ENCODE measurements around the gene UBE2H. TPM values are rescaled to one million over a fixed set of nuclear protein-coding genes. Genes with fewer than 3 reads are reported as not detected.

UBE2H gene
- total RNA-seq, 2 experiments from 2014 or later: 52.1 to 52.5 TPM

- ChIA-PET POLR2A (interaction anchor here (0.8 to 1.3 kb wide), 5 partner anchors 17 to 337 kb away, joined by 3 to 5 read pairs (median 3); partner anchors contain the start of gene NRF1), CTCF (no interaction called here)
- no peak for DNase-seq
- Mint-ChIP-seq H3K4me3 (no peak overlapping the region), H3K36me3 (ENCODE audit: low read depth) (peaks cover 33% of the 10 kb centered on the region), H3K4me1 (ENCODE audit: low read depth) (peaks cover 33% of the 10 kb centered on the region), H3K27ac (no peak overlapping the region), H3K27me3 (no peaks in the 10 kb centered on the region), H3K9me3 (no peaks in the 10 kb centered on the region)
- Histone ChIP-seq H3K27me3 (ENCODE audit: control insufficient read depth in 1 of 2, insufficient read depth in 2 of 2, low read length in 2 of 2) (no peaks in the 10 kb centered on the region), H3K9me3 (ENCODE audit: control insufficient read depth in 1 of 2, insufficient read depth in 1 of 2, low read length in 2 of 2) (no peaks in the 10 kb centered on the region), H3K4me3 (ENCODE audit: low read length) (no peak overlapping the region), H3K4me1 (ENCODE audit: insufficient read depth, low read length) (peaks cover 38% of the 10 kb centered on the region), H3K36me3 (ENCODE audit: insufficient read depth, low read length) (peaks cover 3% of the 10 kb centered on the region), H3K27ac (ENCODE audit: low read depth in 1 of 2, low read length in 2 of 2) (no peak overlapping the region)
- TF ChIP-seq CTCF (IDR thresholded peaks at IDR 0.05): no peak
- intact Hi-C loops (cut with DNase I, micrococcal nuclease): loop anchor here in 1 of 2 experiments (2.0 to 5.0 kb wide), 4 partner anchors 124 to 494 kb away; partner anchors contain the start of genes CEP41, KLHDC10, SSMEM1 and TMEM209
- ATAC-seq (ENCODE audit: poor library complexity): no peak
These were observed 4.4 kb downstream of the UBE2H start for GRCh38 chr7:129948338-129948737.

- no peak for ATAC-seq (ENCODE audit: poor library complexity)
- ChIA-PET POLR2A (no interaction called here), CTCF (no interaction called here)
- no peak for TF ChIP-seq CTCF (IDR thresholded peaks at IDR 0.05)
- H3K27ac ChIP-seq (ENCODE audit: low read depth in 1 of 2, low read length in 2 of 2): no peak overlapping the region
- H3K27me3 Mint-ChIP-seq: no peaks in the 10 kb centered on the region
- no peaks in the 10 kb centered on the region for H3K9me3 Mint-ChIP-seq
- H3K36me3 Mint-ChIP-seq (ENCODE audit: low read depth): peaks cover 29% of the 10 kb centered on the region
- peaks cover 3% of the 10 kb centered on the region for H3K36me3 ChIP-seq (ENCODE audit: insufficient read depth, low read length)
- H3K4me3 ChIP-seq (ENCODE audit: low read length): no peak overlapping the region
- H3K4me1 ChIP-seq (ENCODE audit: insufficient read depth, low read length): peaks cover 33% of the 10 kb centered on the region
- H3K4me3 Mint-ChIP-seq: peak overlapping the region; percentile 31
- no peaks in the 10 kb centered on the region for H3K9me3 ChIP-seq (ENCODE audit: control insufficient read depth in 1 of 2, insufficient read depth in 1 of 2, low read length in 2 of 2)
- peaks cover 28% of the 10 kb centered on the region for H3K4me1 Mint-ChIP-seq (ENCODE audit: low read depth)
- no peaks in the 10 kb centered on the region for H3K27me3 ChIP-seq (ENCODE audit: control insufficient read depth in 1 of 2, insufficient read depth in 2 of 2, low read length in 2 of 2)
- intact Hi-C loops (cut with DNase I, micrococcal nuclease): loop anchor here in 1 of 2 experiments (2.0 to 5.0 kb wide), 4 partner anchors 123 to 495 kb away; partner anchors contain the start of genes CEP41, KLHDC10, SSMEM1 and TMEM209
- DNase-seq: no peak
- peak overlapping the region; percentile 32 for H3K27ac Mint-ChIP-seq
These were observed 5.1 kb downstream of the UBE2H start for GRCh38 chr7:129947701-129948100.

GRCh38 chr7:129947049-129947448 is 5.7 kb downstream of the UBE2H start:
- ChIA-PET POLR2A (interaction anchor here (0.7 kb wide), 1 partner anchor 96 kb away, joined by 3 read pairs; no protein-coding TSS in a partner anchor), CTCF (no interaction called here)
- no peak overlapping the region for H3K4me3 Mint-ChIP-seq
- H3K27me3 ChIP-seq (ENCODE audit: control insufficient read depth in 1 of 2, insufficient read depth in 2 of 2, low read length in 2 of 2): no peaks in the 10 kb centered on the region
- peaks cover 29% of the 10 kb centered on the region for H3K36me3 Mint-ChIP-seq (ENCODE audit: low read depth)
- H3K36me3 ChIP-seq (ENCODE audit: insufficient read depth, low read length): peaks cover 3% of the 10 kb centered on the region
- no peaks in the 10 kb centered on the region for H3K27me3 Mint-ChIP-seq
- H3K9me3 Mint-ChIP-seq: no peaks in the 10 kb centered on the region
- no peaks in the 10 kb centered on the region for H3K9me3 ChIP-seq (ENCODE audit: control insufficient read depth in 1 of 2, insufficient read depth in 1 of 2, low read length in 2 of 2)
- peak overlapping the region; percentile 32 for H3K27ac Mint-ChIP-seq
- DNase-seq (no peak), ATAC-seq (ENCODE audit: poor library complexity) (no peak)
- H3K4me3 ChIP-seq (ENCODE audit: low read length): no peak overlapping the region
- TF ChIP-seq CTCF (IDR thresholded peaks at IDR 0.05): no peak
- H3K4me1 ChIP-seq (ENCODE audit: insufficient read depth, low read length): peaks cover 33% of the 10 kb centered on the region
- no peak overlapping the region for H3K27ac ChIP-seq (ENCODE audit: low read depth in 1 of 2, low read length in 2 of 2)
- peaks cover 30% of the 10 kb centered on the region for H3K4me1 Mint-ChIP-seq (ENCODE audit: low read depth)
- intact Hi-C loops (cut with DNase I, micrococcal nuclease): loop anchor here in 1 of 2 experiments (5.0 kb wide), 3 partner anchors 125 to 495 kb away; partner anchors contain the start of genes CEP41, KLHDC10, SSMEM1 and TMEM209

Measured in CD4-positive, alpha-beta T cell (primary cell).